Pancreas (tissue), 10 donors: ENCODE measurements around the gene PIANP. TPM values are rescaled to one million over a fixed set of nuclear protein-coding genes. Genes with fewer than 3 reads are reported as not detected.
"Not testable (repeated sequence)": the region's sequence is repeated elsewhere in the genome, so short reads cannot be mapped to it uniquely, and the experiment has no call there.

Experiments
- ATAC-seq, 4 donors: fragments of 200-7000 bp; cut with Tn5 transposase; one replicate each; pipeline versions ENCODE4 v1.8.0 to v1.9.1; 2020; ENCODE audit warnings: mild to moderate bottlenecking in 4 of 4, moderate library complexity in 4 of 4
- DNase-seq, 6 donors: peaks; one replicate each; pipeline ENCODE4 v3.0.0-alpha.2; 2020
- FAIRE-seq: peaks from 2 replicates; lab custom pipeline; 2012; peaks lifted over from hg19 to GRCh38; lab: Jason Lieb, UNC
- H3K27ac ChIP-seq, 4 donors: fragments of 200-600 bp; sonication (generic); 1 replicate in 3 of 4; 2 replicates in 1 of 4; pipeline versions ENCODE4 v1.5.0 to v1.8.0; 2020
- H3K27me3 ChIP-seq, 4 donors: fragments of 200-600 bp; one replicate each; pipeline ENCODE4 v1.8.0; 2021
- H3K36me3 ChIP-seq, 3 donors: fragments of 200-600 bp; sonication (generic) in 1 of 3; one replicate each; pipeline versions ENCODE4 v1.5.0 to v1.8.0; 2020 to 2021
- H3K4me1 ChIP-seq, 3 donors: fragments of 200-600 bp; one replicate each; pipeline ENCODE4 v1.8.0; 2021
- H3K4me3 ChIP-seq, 4 donors: fragments of 200-600 bp; sonication (generic) in 2 of 4; one replicate each; pipeline versions ENCODE4 v1.5.0 to v1.8.0; 2020 to 2021
- H3K9me3 ChIP-seq, 4 donors: fragments of 200-600 bp; one replicate each; pipeline ENCODE4 v1.8.0; 2021
- WGBS, 2 donors: extraction: QIAGEN DNeasy Blood & Tissue Kit; methylation state at CpG; one replicate each; pipeline ENCODE4 v1.1.7; 2013; 5-methylcytosine and 5-hydroxymethylcytosine counted together
- intact Hi-C, 3 donors: fragments of 100-400 bp; cut with DNase I; formaldehyde crosslinking; loops; one replicate each; pipeline versions ENCODE4 v1.11.1 to v1.14.2; 2022
- polyA plus RNA-seq, 2 donors: library from polyadenylated mRNA; stranded (reverse); fragments of 200-250 nt; gene quantifications; one replicate each; pipeline ENCODE4 v1.2.3, GENCODE V29; 2013
- total RNA-seq, 6 donors: library from RNA; stranded (reverse); fragmentation: NEBNext Ultra II Directional in 4 of 6; extraction: Animal tissue kit (Norgen Biotek cat#: 25700) in 4 of 6; gene quantifications; one replicate each; pipeline versions ENCODE4 v1.2.1 to v1.2.4, GENCODE V29; 2021 to 2023
- TF ChIP-seq, protein P1 (sequence below), 4 donors: fragments of 200-600 bp; sonication (generic) in 3 of 4; IDR thresholded peaks; one replicate each; pipeline versions ENCODE4 v1.5.0 to v1.8.0; 2021; ENCODE audit warnings: antibody characterized with exemption in 4 of 4
- donor health status: healthy with polysubstance abuse.
- donor health status: DM: no; HTN: no; CAD: no; lungs with moderate emphysema.
- donor health status: DM: no; HTN: no; CAD: no.
- donor health status: control.
- donor health status: control.
- donor health status: Bipolar disorder and iron deficiency.
- donor health status: DM: yes; HTN: yes; CAD: no.
- donor health status: DM: no; HTN: no; CAD: no.
- donor health status: DM: no; HTN: no; CAD: no.
- donor health status: DM: yes; HTN: yes; CAD: no.

Gene PIANP
- total and polyA plus RNA-seq, 8 donors: 0.12 to 2.7 (median 0.24) TPM; not detected in 1

DNA sequence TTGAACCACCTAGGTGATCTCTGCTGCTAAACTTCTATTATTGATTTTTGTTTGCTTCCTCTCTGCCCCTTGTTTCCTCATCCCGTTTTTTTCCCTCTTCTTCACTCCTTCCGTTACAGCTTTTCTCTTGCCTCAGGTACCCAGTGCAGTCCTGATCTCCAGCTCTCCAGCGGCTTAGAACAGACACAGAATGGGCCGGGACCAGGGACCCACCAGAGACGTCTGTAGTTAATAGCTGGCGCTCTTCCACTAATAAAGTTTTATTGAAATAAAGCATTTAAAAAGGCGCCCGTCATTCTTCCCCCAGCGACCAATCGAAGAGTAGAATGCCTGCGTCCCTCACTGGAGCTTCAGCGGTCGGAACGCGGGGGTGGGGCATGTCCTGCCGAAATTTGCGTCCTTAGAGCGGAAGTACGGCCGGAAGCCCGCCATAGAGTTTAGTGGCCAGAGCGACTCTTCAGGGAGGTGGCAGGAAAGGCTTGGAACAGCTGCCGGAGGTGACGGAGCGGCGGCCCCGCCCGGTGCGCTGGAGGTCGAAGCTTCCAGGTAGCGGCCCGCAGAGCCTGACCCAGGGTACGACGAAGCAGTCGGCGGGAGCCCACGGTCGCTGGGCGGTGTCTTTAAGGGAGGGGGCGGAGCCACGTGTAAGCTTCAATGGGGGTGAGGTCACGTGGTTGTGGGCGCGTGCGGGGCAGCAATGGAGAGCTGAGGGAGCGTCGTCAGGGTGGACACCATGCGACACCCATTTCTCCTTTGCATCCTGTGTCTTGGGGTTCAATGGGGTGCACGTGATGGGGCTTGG lies 23.2 kb upstream of the PIANP start, which contains the start of gene COPS7A:
Gene COPS7A (plus strand): TSS at position 440 of the 802 bp plus-strand sequence. CDS start 611 bp downstream, outside the sequence.
- WGBS, 2 donors: 1% methylated on average over 48 to 49 of the region's 49 CpGs
- peak; percentile 97 to 99 (median 98) for ATAC-seq
- Histone ChIP-seq H3K27me3 (no peaks in the 10 kb centered on the region), H3K9me3 (no peaks in the 10 kb centered on the region), H3K36me3 (no peaks in the 10 kb centered on the region), H3K4me3 (peak within 1 kb of the TSS; percentile 30 to 65 (median 44)), H3K4me1 (peaks cover 0 to 6% (median 0%) of the 10 kb centered on the region in 3 donors), H3K27ac (peak within 1 kb of the TSS; percentile 71 to 89 (median 82))
- peak; percentile 90 to 99 (median 98) for DNase-seq
- TF ChIP-seq, protein P1, sequence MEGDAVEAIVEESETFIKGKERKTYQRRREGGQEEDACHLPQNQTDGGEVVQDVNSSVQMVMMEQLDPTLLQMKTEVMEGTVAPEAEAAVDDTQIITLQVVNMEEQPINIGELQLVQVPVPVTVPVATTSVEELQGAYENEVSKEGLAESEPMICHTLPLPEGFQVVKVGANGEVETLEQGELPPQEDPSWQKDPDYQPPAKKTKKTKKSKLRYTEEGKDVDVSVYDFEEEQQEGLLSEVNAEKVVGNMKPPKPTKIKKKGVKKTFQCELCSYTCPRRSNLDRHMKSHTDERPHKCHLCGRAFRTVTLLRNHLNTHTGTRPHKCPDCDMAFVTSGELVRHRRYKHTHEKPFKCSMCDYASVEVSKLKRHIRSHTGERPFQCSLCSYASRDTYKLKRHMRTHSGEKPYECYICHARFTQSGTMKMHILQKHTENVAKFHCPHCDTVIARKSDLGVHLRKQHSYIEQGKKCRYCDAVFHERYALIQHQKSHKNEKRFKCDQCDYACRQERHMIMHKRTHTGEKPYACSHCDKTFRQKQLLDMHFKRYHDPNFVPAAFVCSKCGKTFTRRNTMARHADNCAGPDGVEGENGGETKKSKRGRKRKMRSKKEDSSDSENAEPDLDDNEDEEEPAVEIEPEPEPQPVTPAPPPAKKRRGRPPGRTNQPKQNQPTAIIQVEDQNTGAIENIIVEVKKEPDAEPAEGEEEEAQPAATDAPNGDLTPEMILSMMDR (IDR thresholded peaks at IDR 0.05): no peak
- intact Hi-C loops: no loop called here
- FAIRE-seq: peak; percentile 93

DNA sequence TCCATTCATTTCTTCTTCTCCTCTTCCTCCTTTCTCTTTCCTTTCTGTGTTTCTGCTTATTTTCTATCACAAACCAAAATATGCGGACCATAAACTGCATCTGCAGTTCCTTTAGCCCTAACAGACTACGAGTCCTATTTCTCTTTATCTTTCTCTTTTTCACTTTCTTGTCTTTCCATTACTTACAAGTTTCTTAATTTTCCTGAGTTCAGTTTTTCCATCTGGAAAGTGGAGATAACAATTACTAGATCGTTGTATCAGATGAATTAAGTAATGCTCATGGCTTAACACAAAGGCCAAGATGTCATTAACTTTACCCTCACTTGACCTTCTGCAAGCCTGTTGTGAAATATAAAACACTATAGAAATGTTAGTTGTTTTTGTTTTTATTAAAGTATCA lies 22.2 kb upstream of the PIANP start:
- DNase-seq (no peak), ATAC-seq (no peak), FAIRE-seq (no peak)
- H3K27me3 ChIP-seq: no peaks in the 10 kb centered on the region
- TF ChIP-seq, protein P1 (IDR thresholded peaks at IDR 0.05): no peak
- no peak overlapping the region for H3K27ac ChIP-seq
- intact Hi-C loops: no loop called here
- H3K4me1 ChIP-seq: peaks cover 0 to 6% (median 0%) of the 10 kb centered on the region in 3 donors
- no peaks in the 10 kb centered on the region for H3K36me3 ChIP-seq
- H3K4me3 ChIP-seq: no peak overlapping the region
- H3K9me3 ChIP-seq: no peaks in the 10 kb centered on the region
- 80 to 83% methylated on average over 3 of the region's 3 CpGs for WGBS, 2 donors

DNA sequence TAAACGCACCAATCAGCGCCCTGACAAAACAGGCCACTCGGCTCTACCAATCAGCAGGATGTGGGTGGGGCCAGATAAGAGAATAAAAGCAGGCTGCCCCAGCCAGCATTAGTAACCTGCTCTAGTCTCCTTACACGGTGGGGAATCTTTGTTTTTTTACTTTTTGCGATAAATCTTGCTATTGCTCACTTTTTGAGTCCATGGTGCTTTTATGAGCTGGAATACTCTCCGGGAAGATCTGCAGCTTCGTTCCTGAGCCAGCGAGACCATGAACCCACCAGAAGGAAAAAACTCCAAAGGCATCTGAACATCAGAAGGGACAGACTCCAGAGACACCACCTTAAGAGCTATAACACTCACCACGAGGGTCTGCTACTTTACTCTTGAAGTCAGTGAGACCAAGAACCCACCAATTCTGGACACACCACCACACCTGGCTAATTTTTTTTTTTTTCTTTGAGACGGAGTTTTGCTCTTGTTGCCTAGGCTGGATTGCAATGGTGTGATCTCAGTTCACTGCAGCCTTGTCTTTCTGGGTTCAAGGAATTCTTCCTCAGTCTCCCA lies 16.3 kb upstream of the PIANP start:
- Histone ChIP-seq H3K4me1 (no peaks in the 10 kb centered on the region), H3K36me3 (no peaks in the 10 kb centered on the region), H3K9me3 (no peaks in the 10 kb centered on the region), H3K27ac (no peak overlapping the region), H3K4me3 (no peak overlapping the region), H3K27me3 (no peaks in the 10 kb centered on the region)
- 62 to 82% methylated on average over 8 of the region's 10 CpGs for WGBS, 2 donors
- intact Hi-C loops: no loop called here
- no peak for DNase-seq
- no peak for ATAC-seq
- no peak for FAIRE-seq
- TF ChIP-seq, protein P1 (IDR thresholded peaks at IDR 0.05): no peak

DNA sequence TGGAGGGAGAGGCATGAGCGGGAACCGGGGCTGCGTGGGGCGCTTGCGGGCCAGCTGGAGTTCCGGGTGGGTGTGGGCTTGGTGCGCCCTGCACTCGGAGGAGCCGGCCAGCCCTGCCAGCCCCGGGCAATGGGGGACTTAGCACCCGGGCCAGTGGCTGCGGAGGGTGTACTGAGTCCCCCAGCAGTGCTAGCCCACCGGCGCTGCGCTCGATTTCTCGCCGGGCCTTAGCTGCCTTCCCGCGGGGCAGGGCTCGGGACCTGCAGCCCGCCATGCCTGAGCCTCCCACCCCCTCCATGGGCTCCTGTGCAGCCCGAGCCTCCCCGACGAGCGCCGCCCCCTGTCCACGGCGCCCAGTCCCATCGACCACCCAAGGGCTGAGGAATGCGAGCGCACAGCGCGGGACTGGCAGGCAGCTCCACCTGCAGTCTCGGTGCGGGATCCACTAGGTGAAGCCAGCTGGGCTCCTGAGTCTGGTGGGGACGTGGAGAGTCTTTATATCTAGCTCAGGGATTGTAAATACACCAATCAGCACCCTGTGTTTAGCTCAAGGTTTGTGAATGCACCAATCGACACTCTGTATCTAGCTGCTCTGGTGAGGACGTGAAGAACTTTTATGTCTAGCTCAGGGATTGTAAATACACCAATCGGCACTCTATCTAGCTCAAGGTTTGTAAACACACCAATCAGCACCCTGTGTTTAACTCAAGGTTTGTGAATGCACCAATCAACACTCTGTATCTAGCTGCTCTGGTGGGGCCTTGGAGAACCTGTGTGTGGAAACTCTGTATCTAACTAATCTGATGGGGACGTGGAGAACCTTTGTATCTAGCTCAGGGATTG lies 15.6 kb upstream of the PIANP start:
- H3K9me3 ChIP-seq, H3K4me3 ChIP-seq, H3K36me3 ChIP-seq, DNase-seq, FAIRE-seq, H3K4me1 ChIP-seq, H3K27me3 ChIP-seq, ATAC-seq, H3K27ac ChIP-seq, intact Hi-C loops: not testable (repeated sequence)
- WGBS, 2 donors: 72 to 78% methylated on average over 16 to 32 of the region's 41 CpGs

DNA sequence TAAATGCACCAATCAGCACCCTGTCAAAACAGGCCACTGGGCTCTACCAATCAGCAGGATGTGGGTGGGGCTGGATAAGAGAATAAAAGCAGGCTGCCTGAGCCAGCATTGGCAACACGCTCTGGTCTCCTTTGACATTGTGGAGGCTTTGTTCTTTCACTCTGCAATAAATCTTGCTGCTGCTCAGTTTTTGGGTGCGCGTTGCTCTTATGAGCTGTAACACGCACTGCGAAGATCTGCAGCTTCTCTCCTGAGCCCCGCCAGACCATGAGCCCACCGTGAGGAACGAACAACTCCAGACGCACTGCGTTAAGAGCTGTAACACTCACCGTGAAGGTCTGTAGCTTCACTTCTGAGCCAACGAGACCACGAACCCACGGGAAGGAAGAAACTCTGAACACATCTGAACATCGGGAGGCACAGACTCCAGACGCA lies 8.4 kb upstream of the PIANP start:
- H3K9me3 ChIP-seq: no peaks in the 10 kb centered on the region
- H3K27me3 ChIP-seq: peaks cover 0 to 17% (median 4%) of the 10 kb centered on the region in 4 donors
- H3K36me3 ChIP-seq: no peaks in the 10 kb centered on the region
- no peak overlapping the region for H3K27ac ChIP-seq
- ATAC-seq (no peak), DNase-seq (no peak), FAIRE-seq (no peak)
- no peak overlapping the region for H3K4me3 ChIP-seq
- intact Hi-C loops: no loop called here
- 72 to 84% methylated on average over 16 of the region's 16 CpGs for WGBS, 2 donors
- TF ChIP-seq, protein P1 (IDR thresholded peaks at IDR 0.05): no peak
- H3K4me1 ChIP-seq: no peaks in the 10 kb centered on the region

DNA sequence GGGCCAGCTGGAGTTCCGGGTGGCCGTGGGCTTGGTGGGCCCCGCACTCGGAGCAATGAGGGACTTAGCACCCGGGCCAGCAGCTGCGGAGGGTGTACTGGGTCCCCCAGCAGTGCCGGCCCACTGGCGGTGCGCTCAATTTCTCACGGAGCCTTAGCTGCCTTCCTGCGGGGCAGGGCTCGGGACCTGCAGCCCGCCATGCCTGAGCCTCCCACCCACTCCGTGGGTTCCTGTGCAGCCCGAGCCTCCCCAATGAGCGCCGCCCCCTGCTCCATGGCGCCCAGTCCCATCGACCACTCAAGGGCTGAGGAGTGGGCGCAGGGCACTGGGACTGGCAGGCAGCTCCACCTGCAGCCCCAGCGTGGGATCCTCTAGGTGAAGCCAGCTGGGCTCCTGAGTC lies 7.7 kb upstream of the PIANP start:
- H3K4me3 ChIP-seq, H3K36me3 ChIP-seq, intact Hi-C loops, DNase-seq, ATAC-seq, H3K4me1 ChIP-seq, FAIRE-seq, H3K27ac ChIP-seq, H3K9me3 ChIP-seq: not testable (repeated sequence)
- WGBS, 2 donors: 77 to 86% methylated on average over 15 to 21 of the region's 21 CpGs
- peaks cover 0 to 17% (median 4%) of the 10 kb centered on the region in 4 donors for H3K27me3 ChIP-seq
